HepG2 (cell line): ENCODE data around the gene CDKN2C. TPM values are rescaled to one million over a fixed set of nuclear protein-coding genes. Genes with fewer than 3 reads are reported as not detected.

Source experiments
- CBFB ChIP-seq: sonication (generic); formaldehyde crosslinking; IDR thresholded peaks from 2 replicates; pipeline ENCODE4 v1.4.0; 2020; ENCODE audit warnings: missing genetic modification reagents
- EEA1 ChIP-seq: sonication (generic); formaldehyde crosslinking; IDR thresholded peaks from 2 replicates; pipeline ENCODE4 v1.5.1; 2020; ENCODE audit warnings: mild to moderate bottlenecking, missing genetic modification reagents, borderline replicate concordance
- FOSL1 ChIP-seq: sonication (generic); formaldehyde crosslinking; IDR thresholded peaks from 2 replicates; pipeline ENCODE4 v1.9.0; 2021; ENCODE audit warnings: missing genetic modification reagents, borderline replicate concordance
- HMG20A ChIP-seq: IDR thresholded peaks from 2 replicates; pipeline ENCODE4 v1.6.1; 2016; ENCODE audit warnings: borderline replicate concordance
- HOXA5 ChIP-seq: sonication (generic); formaldehyde crosslinking; IDR thresholded peaks from 2 replicates; pipeline ENCODE4 v1.4.0; 2020; ENCODE audit warnings: missing genetic modification reagents
- IKZF1 ChIP-seq: fragments of 450-650 bp; IDR thresholded peaks from 2 replicates; pipeline ENCODE4 v1.7.1; 2016
- IKZF4 ChIP-seq: sonication (generic); formaldehyde crosslinking; IDR thresholded peaks from 2 replicates; pipeline ENCODE4 v1.5.1; 2020; ENCODE audit warnings: borderline replicate concordance, mild to moderate bottlenecking, low read depth, missing genetic modification reagents; ENCODE audit errors: not compliant biosample characterization
- MEF2D ChIP-seq: sonication (generic); formaldehyde crosslinking; IDR thresholded peaks from 2 replicates; pipeline ENCODE4 v1.5.1; 2020; ENCODE audit warnings: mild to moderate bottlenecking, missing genetic modification reagents
- MIER2 ChIP-seq: IDR thresholded peaks from 2 replicates; pipeline ENCODE4 v1.6.1; 2016; ENCODE audit warnings: missing biosample characterization, missing genetic modification reagents
- NAIF1 ChIP-seq: sonication (generic); formaldehyde crosslinking; IDR thresholded peaks from 2 replicates; pipeline ENCODE4 v1.5.0; 2020; ENCODE audit warnings: mild to moderate bottlenecking, missing genetic modification reagents, borderline replicate concordance
- RCOR2 ChIP-seq: IDR thresholded peaks from 2 replicates; pipeline ENCODE4 v1.6.1; 2016; ENCODE audit warnings: missing biosample characterization, missing genetic modification reagents
- REXO4 ChIP-seq: sonication (generic); formaldehyde crosslinking; IDR thresholded peaks from 2 replicates; pipeline ENCODE4 v1.8.0; 2022; ENCODE audit warnings: missing genetic modification reagents, mild to moderate bottlenecking, borderline replicate concordance
- SP140L ChIP-seq: sonication (generic); formaldehyde crosslinking; IDR thresholded peaks from 2 replicates; pipeline ENCODE4 v1.4.0; 2020; ENCODE audit warnings: missing genetic modification reagents, borderline replicate concordance
- SYNCRIP ChIP-seq: fragments of 200-400 bp; formaldehyde crosslinking; IDR thresholded peaks from 2 replicates; pipeline ENCODE4 v1.6.1; 2018; ENCODE audit warnings: mild to moderate bottlenecking, low read depth, low read length; ENCODE audit not compliant: insufficient read depth
- YEATS2 ChIP-seq: sonication (generic); formaldehyde crosslinking; IDR thresholded peaks from 2 replicates; pipeline ENCODE4 v1.4.0; 2020; ENCODE audit warnings: missing genetic modification reagents, borderline replicate concordance
- ZBTB1 ChIP-seq: sonication (generic); formaldehyde crosslinking; IDR thresholded peaks from 2 replicates; pipeline ENCODE4 v1.4.0; 2020; ENCODE audit warnings: missing genetic modification reagents, borderline replicate concordance
- ZBTB20 ChIP-seq: sonication (generic); formaldehyde crosslinking; IDR thresholded peaks from 2 replicates; pipeline ENCODE4 v1.8.1; 2023; ENCODE audit warnings: missing genetic modification reagents, low read depth, mild to moderate bottlenecking, borderline replicate concordance
- ZFP36L1 ChIP-seq: sonication (generic); formaldehyde crosslinking; IDR thresholded peaks from 2 replicates; pipeline ENCODE4 v1.8.0; 2022; ENCODE audit warnings: mild to moderate bottlenecking, missing genetic modification reagents, moderate library complexity
- ZFYVE20 ChIP-seq: sonication (generic); formaldehyde crosslinking; IDR thresholded peaks from 2 replicates; pipeline ENCODE4 v1.8.0; 2023; ENCODE audit warnings: low read depth, mild to moderate bottlenecking, moderate library complexity, missing genetic modification reagents, borderline replicate concordance
- ZNF138 ChIP-seq: sonication (generic); formaldehyde crosslinking; IDR thresholded peaks from 2 replicates; pipeline ENCODE4 v1.5.0; 2020; ENCODE audit warnings: mild to moderate bottlenecking, low read depth, missing genetic modification reagents
- ZNF230 ChIP-seq: sonication (generic); formaldehyde crosslinking; IDR thresholded peaks from 2 replicates; pipeline ENCODE4 v1.4.0; 2020; ENCODE audit warnings: mild to moderate bottlenecking, missing genetic modification reagents
- ZNF333 ChIP-seq: sonication (generic); formaldehyde crosslinking; IDR thresholded peaks from 2 replicates; pipeline ENCODE4 v1.4.0; 2020; ENCODE audit warnings: mild to moderate bottlenecking, missing genetic modification reagents, borderline replicate concordance
- ZNF615 ChIP-seq: sonication (generic); formaldehyde crosslinking; IDR thresholded peaks from 2 replicates; pipeline ENCODE4 v1.5.0; 2020; ENCODE audit warnings: mild to moderate bottlenecking, missing genetic modification reagents, borderline replicate concordance
- ZNF775 ChIP-seq: sonication (generic); formaldehyde crosslinking; IDR thresholded peaks from 2 replicates; pipeline ENCODE4 v1.4.0; 2020; ENCODE audit warnings: missing genetic modification reagents, mild to moderate bottlenecking, moderate library complexity, borderline replicate concordance
- polyA plus RNA-seq, 8 experiments: library from polyadenylated mRNA; depleted of rRNA in 3 of 8; stranded (reverse) in 7 of 8; unstranded in 1 of 8; fragments of >200 nt; fragmentation: Illumina TruSeq in 4 of 8; extraction: Trizol in 4 of 8; gene quantifications; 2 replicates each; pipeline versions ENCODE4 v1.2.1 to v1.2.3, GENCODE V29; 2011 to 2016; ENCODE audit warnings: low read depth in 4 of 8, missing spikeins in 1 of 8, mixed read lengths in 1 of 8; ENCODE audit not compliant: insufficient read depth in 1 of 8
- total RNA-seq, 5 experiments: library from RNA; depleted of rRNA; stranded (reverse); fragments of >200 nt; fragmentation: Illumina TruSeq; extraction: Trizol; gene quantifications; 2 replicates each; pipeline ENCODE4 v1.2.3, GENCODE V29; 2016; ENCODE audit warnings: low read depth in 1 of 5
- TF ChIP-seq, protein P1 (sequence below): sonication (generic); formaldehyde crosslinking; IDR thresholded peaks from 2 replicates; pipeline ENCODE4 v1.8.0; 2022; ENCODE audit warnings: missing genetic modification reagents, mild to moderate bottlenecking, inconsistent platforms, borderline replicate concordance
- TF ChIP-seq, protein P2 (sequence below): sonication (generic); formaldehyde crosslinking; IDR thresholded peaks from 2 replicates; pipeline ENCODE4 v1.4.0; 2020; ENCODE audit warnings: missing genetic modification reagents
- TF ChIP-seq, protein P3 (sequence below): sonication (generic); formaldehyde crosslinking; IDR thresholded peaks from 2 replicates; pipeline ENCODE4 v1.9.0; 2021; ENCODE audit warnings: missing genetic modification reagents, mild to moderate bottlenecking, borderline replicate concordance

CDKN2C gene
- total and polyA plus RNA-seq, 2 of the 13 experiments (the other 11 are each of a cell fraction or from before 2014, with no cell fraction given): 7.8 to 13.7 TPM

DNA sequence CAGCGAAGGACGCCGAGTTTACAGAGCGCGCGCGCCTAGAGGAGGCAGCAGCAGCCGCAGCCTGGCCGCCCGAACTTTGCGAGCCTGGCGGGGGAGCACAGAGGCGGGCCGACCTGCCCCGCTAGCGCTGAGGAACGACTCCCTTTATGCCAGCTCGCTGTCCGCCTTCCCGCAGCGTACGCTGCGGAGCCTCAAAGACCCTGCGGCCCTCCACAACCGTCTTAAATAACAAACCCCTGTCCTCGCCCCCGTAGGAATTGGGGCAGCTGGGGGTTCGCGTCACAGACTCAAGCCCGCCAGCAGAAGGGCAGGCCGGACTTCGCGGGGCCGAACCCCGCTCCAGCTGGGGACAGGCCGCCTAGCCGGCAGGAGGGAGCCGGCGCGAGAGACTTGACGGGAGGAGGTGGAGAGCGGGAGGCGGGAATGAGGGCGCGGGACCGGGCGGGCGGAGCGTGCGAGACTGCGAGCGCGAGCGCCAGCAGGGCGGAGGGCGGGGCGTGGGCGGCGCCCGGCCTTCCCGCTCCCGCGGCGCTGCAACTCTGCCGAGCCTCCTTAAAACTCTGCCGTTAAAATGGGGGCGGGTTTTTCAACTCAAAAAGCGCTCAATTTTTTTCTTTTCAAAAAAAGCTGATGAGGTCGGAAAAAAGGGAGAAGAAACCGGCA is 1.8 kb upstream of the CDKN2C start (continued):
- TF ChIP-seq, protein P1, sequence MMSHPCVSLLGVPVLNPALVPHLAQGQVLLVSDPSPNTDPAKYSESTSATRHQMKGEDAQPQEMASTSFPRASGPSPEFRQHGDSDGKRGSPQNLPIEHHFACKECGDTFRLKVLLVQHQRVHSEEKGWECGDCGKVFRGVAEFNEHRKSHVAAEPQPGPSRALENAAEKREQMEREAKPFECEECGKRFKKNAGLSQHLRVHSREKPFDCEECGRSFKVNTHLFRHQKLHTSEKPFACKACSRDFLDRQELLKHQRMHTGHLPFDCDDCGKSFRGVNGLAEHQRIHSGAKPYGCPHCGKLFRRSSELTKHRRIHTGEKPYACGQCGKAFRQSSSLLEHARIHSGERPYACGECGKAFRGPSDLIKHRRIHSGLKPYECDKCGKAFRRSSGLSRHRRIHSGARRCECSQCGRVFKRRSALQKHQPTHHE: no peak
- no peak for TF ChIP-seq FOSL1 (CRISPR knock-in tag)
- TF ChIP-seq SP140L (CRISPR knock-in tag): no peak
- peak; percentile 64; the same call in 1 of the 2 replicates for TF ChIP-seq YEATS2 (CRISPR knock-in tag)
- no peak for TF ChIP-seq SYNCRIP
- TF ChIP-seq, protein P2, sequence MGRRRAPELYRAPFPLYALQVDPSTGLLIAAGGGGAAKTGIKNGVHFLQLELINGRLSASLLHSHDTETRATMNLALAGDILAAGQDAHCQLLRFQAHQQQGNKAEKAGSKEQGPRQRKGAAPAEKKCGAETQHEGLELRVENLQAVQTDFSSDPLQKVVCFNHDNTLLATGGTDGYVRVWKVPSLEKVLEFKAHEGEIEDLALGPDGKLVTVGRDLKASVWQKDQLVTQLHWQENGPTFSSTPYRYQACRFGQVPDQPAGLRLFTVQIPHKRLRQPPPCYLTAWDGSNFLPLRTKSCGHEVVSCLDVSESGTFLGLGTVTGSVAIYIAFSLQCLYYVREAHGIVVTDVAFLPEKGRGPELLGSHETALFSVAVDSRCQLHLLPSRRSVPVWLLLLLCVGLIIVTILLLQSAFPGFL (CRISPR knock-in tag): no peak
- TF ChIP-seq ZNF615: no peak
- TF ChIP-seq RCOR2 (CRISPR knock-in tag): no peak
- no peak; the same call in none of the 2 replicates for TF ChIP-seq MIER2 (CRISPR knock-in tag)
- TF ChIP-seq ZFP36L1 (CRISPR knock-in tag): peak; percentile 57; the same call in 1 of the 2 replicates
- TF ChIP-seq ZNF230 (CRISPR knock-in tag): no peak
- no peak for TF ChIP-seq ZNF333 (CRISPR knock-in tag)
- peak; percentile 78; the same call in 1 of the 2 replicates for TF ChIP-seq EEA1 (CRISPR knock-in tag)
- TF ChIP-seq REXO4 (CRISPR knock-in tag): 0 out of 2 replicates have a peak, but pooled peaks have one; percentile 41
- TF ChIP-seq ZNF138 (CRISPR knock-in tag): 0 out of 2 replicates have a peak, but pooled peaks have one; percentile 45
- TF ChIP-seq IKZF4 (CRISPR knock-in tag): peak; percentile 39
- no peak for TF ChIP-seq ZNF775 (CRISPR knock-in tag)
- TF ChIP-seq CBFB (CRISPR knock-in tag): no peak
- no peak for TF ChIP-seq ZFYVE20 (CRISPR knock-in tag)
- TF ChIP-seq HMG20A (CRISPR knock-in tag): no peak; the same call in 1 of the 2 replicates
- TF ChIP-seq, protein P3, sequence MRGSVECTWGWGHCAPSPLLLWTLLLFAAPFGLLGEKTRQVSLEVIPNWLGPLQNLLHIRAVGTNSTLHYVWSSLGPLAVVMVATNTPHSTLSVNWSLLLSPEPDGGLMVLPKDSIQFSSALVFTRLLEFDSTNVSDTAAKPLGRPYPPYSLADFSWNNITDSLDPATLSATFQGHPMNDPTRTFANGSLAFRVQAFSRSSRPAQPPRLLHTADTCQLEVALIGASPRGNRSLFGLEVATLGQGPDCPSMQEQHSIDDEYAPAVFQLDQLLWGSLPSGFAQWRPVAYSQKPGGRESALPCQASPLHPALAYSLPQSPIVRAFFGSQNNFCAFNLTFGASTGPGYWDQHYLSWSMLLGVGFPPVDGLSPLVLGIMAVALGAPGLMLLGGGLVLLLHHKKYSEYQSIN (CRISPR knock-in tag): no peak
- no peak for TF ChIP-seq IKZF1
- TF ChIP-seq NAIF1 (CRISPR knock-in tag): peak; percentile 73; the same call in 1 of the 2 replicates
- TF ChIP-seq ZBTB20 (CRISPR knock-in tag): no peak
- no peak for TF ChIP-seq ZBTB1 (CRISPR knock-in tag)
- TF ChIP-seq MEF2D (CRISPR knock-in tag): no peak
- no peak for TF ChIP-seq HOXA5
